ENCODE measurements around the gene CDH10.

CDH10 gene

GRCh38 chr5:24595329-24595728, 49.4 kb downstream of the CDH10 start:
- no peak for DNase-seq

GRCh38 chr5:24591426-24591825, 53.4 kb downstream of the CDH10 start:
- DNase-seq = no peak

DNA sequence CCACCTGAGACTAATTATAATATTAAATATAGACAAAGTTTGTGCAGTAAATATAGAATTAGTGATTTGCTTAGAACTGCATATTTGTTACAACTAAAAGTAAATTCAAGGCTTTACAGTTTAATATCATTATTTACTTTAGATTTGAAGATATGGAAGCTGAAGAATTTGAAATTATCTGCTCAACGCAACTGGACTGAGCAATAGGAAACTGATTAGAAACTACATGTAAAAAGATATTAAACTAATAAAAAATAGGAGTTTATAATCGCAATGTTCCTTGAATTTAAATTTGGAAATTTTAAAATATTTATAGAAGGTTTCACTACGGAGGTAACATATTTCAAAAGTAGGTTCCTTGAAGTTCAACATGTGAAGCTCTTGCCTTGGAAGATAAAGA, 55.2 kb downstream of the CDH10 start:
- DNase-seq = no peak

DNA sequence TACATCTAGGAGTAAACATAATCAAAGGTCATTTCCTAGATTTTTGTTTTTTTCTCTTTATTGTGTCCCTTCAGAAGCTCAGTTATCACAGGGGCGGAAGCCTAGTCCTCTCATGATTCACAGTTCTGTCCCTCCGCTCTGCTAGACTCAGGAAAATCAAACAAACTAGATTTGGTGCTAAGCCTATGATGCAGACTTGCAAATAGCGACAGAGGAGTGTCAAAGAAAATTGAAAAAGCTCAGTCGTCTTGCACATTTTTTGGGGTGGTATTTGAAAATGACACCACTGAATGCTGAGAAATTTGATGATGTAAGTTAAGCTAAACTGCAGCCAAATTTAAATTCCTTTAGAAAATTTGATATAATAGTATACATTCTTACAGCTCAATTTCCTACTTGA, 59.0 kb downstream of the CDH10 start:
- no peak for DNase-seq

DNA sequence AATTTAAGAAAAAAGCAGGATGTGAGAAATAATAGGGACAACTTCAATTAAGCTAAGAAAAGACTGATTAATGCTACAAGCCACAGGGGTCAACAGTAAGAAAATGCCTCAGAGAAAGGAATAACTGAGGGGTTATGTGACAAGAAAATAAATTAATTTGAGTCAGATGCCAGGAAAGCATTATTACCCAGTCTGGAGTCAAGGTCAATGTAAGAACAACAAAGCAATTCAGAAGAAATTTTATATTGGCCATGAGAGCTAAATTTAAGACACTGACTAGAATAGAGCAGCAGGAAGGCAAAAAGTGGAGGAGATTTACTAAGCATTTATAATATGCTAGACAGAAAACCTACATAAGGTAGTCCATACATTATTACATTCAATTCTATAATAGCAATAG, 73.5 kb downstream of the CDH10 start:
- DNase-seq = no peak

GRCh38 chr5:24566933-24567332, 77.8 kb downstream of the CDH10 start:
- no peak for DNase-seq

- peak; percentile 22 for DNase-seq
Measured at GRCh38 chr5:24555229-24555628, 89.5 kb downstream of the CDH10 start.

GRCh38 chr5:24547132-24547531, 97.6 kb downstream of the CDH10 start:
- DNase-seq = peak; percentile 19

- peak; percentile 18 for DNase-seq
Measured at GRCh38 chr5:24539613-24540012, 105.2 kb downstream of the CDH10 start.

DNA sequence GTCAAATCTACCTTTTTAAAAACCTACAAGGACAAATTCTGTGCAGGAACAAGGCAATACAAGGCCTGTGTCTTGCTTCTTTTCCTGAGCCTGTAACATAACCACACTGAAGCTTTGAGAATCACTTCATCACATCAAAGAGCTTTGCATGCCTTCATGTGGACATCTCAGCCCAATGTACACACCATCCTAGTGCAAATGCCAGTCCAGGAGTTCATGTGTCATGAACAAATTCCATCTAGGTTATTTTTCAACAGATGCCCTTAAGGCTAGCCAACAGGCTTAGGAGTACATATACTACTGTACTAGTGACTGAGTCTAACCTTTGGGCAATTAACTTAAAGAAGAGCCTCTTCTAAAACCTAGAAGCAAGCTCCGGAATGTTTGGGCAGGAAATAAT, 106.4 kb downstream of the CDH10 start:
- DNase-seq = no peak

DNA sequence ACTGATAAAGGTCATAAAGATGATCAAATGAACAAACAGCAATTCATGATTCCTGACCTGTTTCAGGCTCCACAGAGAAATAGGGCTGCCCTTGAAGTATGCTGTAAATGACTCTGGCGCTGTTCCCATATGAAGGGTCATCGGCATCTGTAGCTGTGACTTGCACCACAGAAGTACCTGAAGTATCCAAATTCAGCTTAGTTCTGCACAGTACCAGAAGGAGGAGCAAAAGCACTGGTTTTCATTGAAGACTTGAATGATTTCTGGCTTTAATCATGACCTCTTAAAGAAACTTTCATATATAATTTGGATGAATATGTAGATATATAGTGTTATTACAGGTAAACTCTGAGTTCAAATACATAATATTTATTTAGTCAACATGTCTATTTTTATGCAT, 109.1 kb downstream of the CDH10 start:
- no peak for DNase-seq

- no peak for DNase-seq
Measured at GRCh38 chr5:24530906-24531305, 113.9 kb downstream of the CDH10 start.

DNA sequence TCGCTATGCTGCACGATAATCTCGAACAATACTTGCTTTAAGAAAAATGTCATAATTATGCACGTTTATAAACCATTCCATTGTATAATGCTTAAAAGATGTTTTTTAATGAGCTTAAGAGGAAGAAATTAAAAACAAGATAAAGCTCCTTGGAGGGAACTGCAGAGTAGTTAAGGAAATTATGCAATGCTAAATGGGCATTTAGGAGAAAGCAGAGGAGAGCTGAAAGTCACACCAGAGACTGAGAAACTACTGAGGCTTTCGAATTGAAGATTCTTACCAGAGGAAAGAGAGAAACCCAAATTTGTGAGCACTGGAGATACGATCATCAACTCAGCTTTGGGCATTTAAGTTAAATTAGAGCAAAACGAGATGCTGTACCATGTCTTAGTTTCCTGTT, 119.4 kb downstream of the CDH10 start:
- DNase-seq = no peak

DNA sequence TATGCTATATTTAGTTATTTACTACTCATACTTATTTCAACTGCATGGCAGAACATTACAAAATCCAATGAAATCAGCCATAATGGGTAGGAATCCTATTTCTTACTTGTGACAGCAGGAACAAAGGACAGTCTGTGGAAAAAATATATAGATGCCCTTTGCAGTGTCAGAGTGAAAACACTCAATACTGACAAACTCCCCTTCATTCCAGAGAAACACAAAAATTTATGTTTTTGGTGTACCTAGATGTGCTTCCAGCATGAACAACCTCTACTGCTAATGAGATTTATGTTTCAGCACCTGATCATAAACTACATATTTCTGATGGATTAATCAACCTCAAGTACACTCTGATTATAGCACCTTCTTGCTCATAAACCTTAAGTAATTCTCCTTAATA, 132.4 kb downstream of the CDH10 start:
- no peak for DNase-seq

DNA sequence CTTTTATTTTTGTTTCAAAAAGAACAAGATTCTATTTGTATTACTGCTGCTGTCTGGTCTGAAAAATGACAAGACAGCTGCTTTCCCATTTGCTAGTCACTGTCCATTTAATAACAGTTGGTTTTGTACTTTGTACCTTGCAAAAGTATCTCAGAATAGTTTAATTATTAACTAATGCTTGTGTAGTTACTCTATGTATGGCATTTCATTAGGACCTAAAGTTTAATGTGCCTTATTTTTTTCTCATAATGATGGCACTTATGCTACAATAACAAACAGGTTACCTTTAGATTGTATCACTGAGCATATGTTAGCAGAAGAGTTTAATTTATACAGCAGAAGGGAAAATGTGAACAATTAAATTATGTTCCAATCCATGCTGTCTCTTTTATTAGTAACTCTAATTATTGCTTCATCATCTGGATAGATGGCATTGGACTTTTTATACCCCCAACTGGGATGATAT, 134.2 kb downstream of the CDH10 start:
- DNase-seq = peak; percentile 19

- no peak for DNase-seq
Measured at GRCh38 chr5:24509943-24510342, 134.8 kb downstream of the CDH10 start.

DNA sequence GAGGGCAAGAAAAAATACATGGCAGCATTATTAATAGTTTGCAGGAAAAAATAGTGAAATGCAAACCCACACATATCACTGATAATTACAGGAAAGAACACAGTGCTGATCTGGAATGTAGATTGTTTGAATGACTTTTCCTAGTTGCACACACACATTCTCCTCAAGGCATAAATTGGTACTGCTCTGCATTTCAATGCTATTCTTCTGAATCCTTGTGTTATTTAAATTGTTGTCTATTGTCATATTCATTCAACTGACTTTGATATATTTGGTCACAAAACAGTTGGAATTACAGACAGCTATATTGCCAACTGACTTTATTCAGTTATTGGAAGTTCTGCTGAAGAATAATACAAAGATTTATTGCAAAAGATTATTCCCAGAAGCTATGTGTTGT, 139.5 kb downstream of the CDH10 start:
- DNase-seq = no peak

DNA sequence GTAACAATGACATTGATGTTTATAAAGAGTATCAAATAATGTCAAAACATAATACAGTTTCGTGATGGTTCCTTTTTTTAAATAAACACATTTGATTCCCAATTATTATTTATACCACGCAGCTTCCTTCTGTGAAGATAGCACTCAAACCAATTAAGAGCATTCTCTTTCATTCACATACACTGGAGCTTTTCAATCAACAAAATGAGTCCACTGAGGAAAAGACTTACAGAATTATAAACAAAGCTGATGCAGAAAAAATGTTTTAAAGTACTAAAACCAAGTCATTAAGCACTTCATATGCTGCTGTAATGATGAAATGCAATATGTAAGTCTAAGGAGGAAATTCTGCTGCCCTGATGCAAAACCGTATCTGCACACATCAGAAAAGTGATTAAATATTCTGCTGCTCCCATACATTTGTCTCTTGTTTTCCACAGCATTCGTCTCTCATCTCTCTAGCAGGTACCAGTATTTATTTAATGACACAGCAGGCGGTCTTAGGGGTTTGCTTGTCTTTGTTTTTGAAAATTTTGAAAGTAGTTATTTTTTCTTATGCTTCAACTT, 147.1 kb downstream of the CDH10 start:
- no peak for DNase-seq

GRCh38 chr5:24497145-24497544, 147.6 kb downstream of the CDH10 start:
- DNase-seq = no peak

- no peak for DNase-seq
Measured at GRCh38 chr5:24496268-24496667, 148.5 kb downstream of the CDH10 start.

GRCh38 chr5:24492229-24492628, 152.5 kb downstream of the CDH10 start:
- DNase-seq = no peak

DNA sequence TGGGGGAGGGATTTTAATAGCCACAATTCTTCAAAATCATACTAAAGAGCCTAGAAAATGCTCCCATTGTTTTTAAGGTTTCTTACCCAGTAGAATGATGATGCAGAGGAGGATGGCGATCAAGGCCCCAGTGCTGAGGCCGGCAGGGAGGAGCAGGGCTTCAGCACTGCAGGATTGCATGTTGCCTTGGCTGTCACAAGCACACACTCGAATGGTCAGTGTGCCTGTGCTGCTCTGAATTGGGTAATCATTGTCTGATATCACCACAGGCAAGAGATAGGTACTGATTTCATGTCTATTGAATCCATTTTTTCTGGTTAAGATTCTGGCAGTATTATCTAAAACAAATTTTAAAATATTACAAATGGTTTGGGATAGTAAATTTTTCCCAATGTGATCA, 153.3 kb downstream of the CDH10 start:
- no peak for DNase-seq

DNA sequence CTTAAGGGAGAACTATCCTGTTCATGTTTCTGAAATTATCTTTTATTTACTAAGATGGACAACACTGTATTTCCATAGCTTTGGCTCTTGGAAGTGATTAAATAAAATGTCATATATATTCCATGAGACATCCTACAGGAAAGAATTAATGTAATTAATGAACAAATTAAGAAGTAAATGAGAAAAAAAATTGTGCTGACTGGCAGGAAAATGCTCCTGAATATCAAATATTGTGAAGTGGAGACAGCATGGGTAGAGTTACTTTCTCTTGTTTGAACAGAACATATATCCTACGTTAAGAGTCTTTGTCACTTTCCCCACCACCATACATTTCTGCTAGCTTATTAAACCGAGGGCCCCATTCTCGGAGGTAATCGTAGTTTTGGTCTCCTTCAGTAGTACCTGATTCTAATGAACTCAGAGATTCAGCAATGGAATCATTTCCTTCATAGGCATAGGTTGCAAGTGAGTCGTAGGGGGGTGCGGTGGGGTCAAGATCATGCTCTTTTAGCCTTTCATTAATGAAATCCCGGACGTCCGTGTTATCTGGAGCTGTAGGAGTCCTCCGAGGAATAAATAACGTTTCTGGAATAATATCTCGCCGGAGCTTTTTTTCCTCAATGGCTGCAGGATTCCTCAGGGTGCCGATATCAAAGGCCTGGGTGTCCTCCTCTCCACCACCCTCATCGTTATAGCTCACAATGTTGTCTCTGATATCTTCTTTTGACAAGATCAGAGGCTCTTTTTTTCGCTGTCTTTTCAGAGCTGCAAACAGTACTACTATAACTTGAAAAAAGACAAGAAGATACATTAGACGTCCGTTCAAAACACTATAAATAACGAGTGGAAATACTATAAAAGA, 157.2 kb downstream of the CDH10 start:
- no peak for DNase-seq

DNA sequence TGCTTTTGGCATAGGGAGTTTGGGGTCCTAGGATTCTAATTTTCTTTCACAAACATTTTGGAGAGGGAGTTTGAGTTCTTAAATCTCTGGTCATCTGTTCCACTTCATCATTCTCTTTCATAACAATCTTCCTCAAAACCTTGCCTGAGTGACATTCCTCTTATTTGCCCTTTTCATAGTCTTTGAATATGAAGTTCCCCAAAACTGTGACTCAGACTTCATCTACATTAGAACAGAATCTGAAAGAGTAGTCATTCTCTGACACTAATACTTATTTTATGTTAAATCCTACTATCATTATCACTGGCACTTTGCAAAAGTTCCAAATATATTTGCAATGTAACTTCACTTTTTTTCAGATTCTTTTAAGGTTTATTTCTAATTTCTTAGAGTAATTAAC, 163.8 kb downstream of the CDH10 start:
- DNase-seq = no peak

DNA sequence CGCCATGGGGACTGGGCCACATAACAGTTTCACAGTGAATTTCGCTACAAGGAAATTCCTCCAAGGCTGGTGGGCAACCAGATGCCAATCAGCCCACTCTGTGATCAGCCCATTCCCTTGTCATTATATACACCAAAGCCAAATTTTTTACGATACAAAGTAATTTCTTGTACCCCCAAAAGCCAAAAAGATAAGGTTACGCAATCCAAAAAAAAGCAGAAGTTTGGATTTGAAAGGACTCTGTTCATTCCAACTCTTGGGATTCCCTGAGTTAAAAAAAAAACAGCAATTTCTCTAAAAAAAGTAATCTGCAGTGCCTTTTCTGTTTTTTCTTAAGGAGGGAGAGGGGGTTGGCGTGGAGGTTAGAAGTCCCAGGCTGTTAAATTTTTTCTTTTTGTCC, 166.8 kb downstream of the CDH10 start:
- no peak for DNase-seq
